ENCODE measurements around the gene CRCP.
"Not testable (repeated sequence)": the region's sequence is repeated elsewhere in the genome, so short reads cannot be mapped to it uniquely, and the experiment has no call there.

DNA sequence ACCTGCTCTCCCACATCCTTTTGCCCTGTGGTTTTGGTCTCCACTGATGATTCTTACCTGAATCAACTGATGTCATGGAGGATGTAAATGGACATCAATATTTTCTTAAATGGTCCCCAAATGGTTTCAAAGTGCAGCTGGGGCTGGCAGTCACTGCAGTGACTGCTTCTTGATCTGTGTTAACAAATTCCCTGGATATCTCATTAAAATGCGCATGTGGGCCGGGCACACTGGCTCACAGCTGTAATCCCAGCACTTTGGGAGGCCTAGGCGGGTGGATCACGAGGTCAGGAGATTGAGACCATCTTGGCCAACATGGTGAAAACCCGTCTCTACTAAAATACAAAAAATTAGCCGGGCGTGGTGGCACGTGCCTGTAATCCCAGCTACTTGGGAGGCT, 60.4 kb downstream of the CRCP start:
- not testable (repeated sequence) for TF ChIP-seq JUNB (IDR thresholded peaks at IDR 0.05)
- TF ChIP-seq, protein P1, sequence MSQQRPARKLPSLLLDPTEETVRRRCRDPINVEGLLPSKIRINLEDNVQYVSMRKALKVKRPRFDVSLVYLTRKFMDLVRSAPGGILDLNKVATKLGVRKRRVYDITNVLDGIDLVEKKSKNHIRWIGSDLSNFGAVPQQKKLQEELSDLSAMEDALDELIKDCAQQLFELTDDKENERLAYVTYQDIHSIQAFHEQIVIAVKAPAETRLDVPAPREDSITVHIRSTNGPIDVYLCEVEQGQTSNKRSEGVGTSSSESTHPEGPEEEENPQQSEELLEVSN (IDR thresholded peaks at IDR 0.05; ENCODE audit: borderline replicate concordance, low read depth): not testable (repeated sequence)

All from A549 (cell line).